Measurements from ENCODE around the gene SYT3.

The SYT3 gene

DNA sequence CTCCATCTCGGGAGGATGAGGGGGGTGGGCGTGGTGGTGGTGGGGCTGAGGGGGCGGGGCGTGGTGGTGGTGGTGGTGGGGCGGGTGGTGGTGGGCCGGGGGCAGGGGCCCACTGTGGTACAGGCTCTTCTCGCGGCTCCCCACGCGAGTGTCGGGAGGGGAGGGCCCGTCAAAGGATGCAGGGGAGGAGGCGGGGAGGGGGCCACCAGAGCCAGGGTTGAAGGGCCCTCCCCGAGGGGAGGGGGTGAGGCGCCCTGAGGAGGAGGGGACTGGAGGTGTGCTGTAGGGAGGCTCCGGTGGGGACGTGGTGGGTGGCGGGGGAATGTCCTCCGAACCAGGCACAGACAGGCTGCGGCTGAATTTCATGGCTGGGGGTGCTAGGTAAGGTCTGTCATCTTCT is 29.2 kb upstream of the SYT3 start:
- CTCF ChIA-PET: interaction anchor here (0.5 to 2.5 kb wide), 20 partner anchors 9 to 1455 kb away, joined by 3 to 18 read pairs (median 6); no protein-coding TSS in a partner anchor
- H3K4me3 ChIP-seq (ENCODE audit: low read depth, low read length): no peak overlapping the region
- POLR2A ChIA-PET: interaction anchor here (0.9 to 2.0 kb wide), 2 partner anchors 11 to 157 kb away, joined by 3 to 6 read pairs; no protein-coding TSS in a partner anchor
- TF ChIP-seq ZNF132 (tag by site-specific recombination; IDR thresholded peaks at IDR 0.05; ENCODE audit: borderline replicate concordance) (no peak), EGR2 (tag by site-specific recombination; IDR thresholded peaks at IDR 0.05; ENCODE audit: low read depth) (no peak), ZNF133 (tag by site-specific recombination; IDR thresholded peaks at IDR 0.05) (no peak), ZBTB20 (tag by site-specific recombination; IDR thresholded peaks at IDR 0.05) (no peak), ZNF791 (tag by site-specific recombination; IDR thresholded peaks at IDR 0.05) (no peak), ZNF350 (tag by site-specific recombination; IDR thresholded peaks at IDR 0.05) (no peak), KLF10 (tag by site-specific recombination; IDR thresholded peaks at IDR 0.05) (no peak), KLF8 (tag by site-specific recombination; IDR thresholded peaks at IDR 0.05) (no peak), GLIS1 (tag by site-specific recombination; IDR thresholded peaks at IDR 0.05) (no peak), ZNF530 (tag by site-specific recombination; IDR thresholded peaks at IDR 0.05; ENCODE audit: low read depth) (no peak), ZNF248 (tag by site-specific recombination; IDR thresholded peaks at IDR 0.05) (no peak), SP3 (tag by site-specific recombination; IDR thresholded peaks at IDR 0.05) (no peak), ZNF433 (tag by site-specific recombination; IDR thresholded peaks at IDR 0.05; ENCODE audit: low read depth) (no peak), TCF7L2 (IDR thresholded peaks at IDR 0.05; ENCODE audit: borderline replicate concordance, low read depth, low read length) (no peak)
- TF ChIP-seq, protein P1, sequence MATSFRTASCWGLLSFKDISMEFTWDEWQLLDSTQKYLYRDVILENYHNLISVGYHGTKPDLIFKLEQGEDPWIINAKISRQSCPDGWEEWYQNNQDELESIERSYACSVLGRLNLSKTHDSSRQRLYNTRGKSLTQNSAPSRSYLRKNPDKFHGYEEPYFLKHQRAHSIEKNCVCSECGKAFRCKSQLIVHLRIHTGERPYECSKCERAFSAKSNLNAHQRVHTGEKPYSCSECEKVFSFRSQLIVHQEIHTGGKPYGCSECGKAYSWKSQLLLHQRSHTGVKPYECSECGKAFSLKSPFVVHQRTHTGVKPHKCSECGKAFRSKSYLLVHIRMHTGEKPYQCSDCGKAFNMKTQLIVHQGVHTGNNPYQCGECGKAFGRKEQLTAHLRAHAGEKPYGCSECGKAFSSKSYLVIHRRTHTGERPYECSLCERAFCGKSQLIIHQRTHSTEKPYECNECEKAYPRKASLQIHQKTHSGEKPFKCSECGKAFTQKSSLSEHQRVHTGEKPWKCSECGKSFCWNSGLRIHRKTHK (tag by site-specific recombination; IDR thresholded peaks at IDR 0.05): no peak
- TF ChIP-seq, protein P2, sequence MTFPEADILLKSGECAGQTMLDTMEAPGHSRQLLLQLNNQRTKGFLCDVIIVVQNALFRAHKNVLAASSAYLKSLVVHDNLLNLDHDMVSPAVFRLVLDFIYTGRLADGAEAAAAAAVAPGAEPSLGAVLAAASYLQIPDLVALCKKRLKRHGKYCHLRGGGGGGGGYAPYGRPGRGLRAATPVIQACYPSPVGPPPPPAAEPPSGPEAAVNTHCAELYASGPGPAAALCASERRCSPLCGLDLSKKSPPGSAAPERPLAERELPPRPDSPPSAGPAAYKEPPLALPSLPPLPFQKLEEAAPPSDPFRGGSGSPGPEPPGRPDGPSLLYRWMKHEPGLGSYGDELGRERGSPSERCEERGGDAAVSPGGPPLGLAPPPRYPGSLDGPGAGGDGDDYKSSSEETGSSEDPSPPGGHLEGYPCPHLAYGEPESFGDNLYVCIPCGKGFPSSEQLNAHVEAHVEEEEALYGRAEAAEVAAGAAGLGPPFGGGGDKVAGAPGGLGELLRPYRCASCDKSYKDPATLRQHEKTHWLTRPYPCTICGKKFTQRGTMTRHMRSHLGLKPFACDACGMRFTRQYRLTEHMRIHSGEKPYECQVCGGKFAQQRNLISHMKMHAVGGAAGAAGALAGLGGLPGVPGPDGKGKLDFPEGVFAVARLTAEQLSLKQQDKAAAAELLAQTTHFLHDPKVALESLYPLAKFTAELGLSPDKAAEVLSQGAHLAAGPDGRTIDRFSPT (tag by site-specific recombination; IDR thresholded peaks at IDR 0.05): no peak
- TF ChIP-seq, protein P3, sequence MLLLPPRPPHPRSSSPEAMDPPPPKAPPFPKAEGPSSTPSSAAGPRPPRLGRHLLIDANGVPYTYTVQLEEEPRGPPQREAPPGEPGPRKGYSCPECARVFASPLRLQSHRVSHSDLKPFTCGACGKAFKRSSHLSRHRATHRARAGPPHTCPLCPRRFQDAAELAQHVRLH (tag by site-specific recombination; IDR thresholded peaks at IDR 0.05): no peak
- no peaks in the 10 kb centered on the region for H3K4me1 ChIP-seq (ENCODE audit: control insufficient read depth, insufficient read depth, low read length)
- no peaks in the 10 kb centered on the region for H3K36me3 ChIP-seq (ENCODE audit: control insufficient read depth in 2 of 2, insufficient read depth in 1 of 2, low read length in 2 of 2)
- no peaks in the 10 kb centered on the region for H3K9me3 ChIP-seq (ENCODE audit: control insufficient read depth, insufficient read depth, low read depth, low read length)
- H3K27ac ChIP-seq (ENCODE audit: extremely low read depth, low read depth, low read length): no peak overlapping the region

DNA sequence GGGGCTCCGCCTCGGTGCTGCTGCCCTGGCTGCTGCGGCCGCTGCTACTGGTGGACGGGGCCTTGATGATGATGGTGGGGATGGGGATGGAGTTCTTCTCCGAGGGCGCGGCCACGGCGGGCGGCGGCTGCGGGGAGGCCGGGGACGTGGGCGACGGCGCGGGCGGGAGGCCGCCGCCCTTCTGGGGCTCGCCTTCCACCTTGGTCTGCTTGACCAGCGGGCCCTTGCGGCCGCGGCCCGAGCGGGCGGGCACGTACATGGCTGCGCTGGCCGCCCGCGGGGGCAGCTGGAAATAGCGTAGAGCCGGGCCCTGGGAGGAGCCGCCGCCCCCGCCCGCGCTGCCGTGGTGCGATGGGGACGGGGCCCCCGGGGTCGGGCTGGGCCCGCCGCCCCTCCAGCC is 28.7 kb upstream of the SYT3 start:
- H3K27ac ChIP-seq (ENCODE audit: extremely low read depth, low read depth, low read length): no peak overlapping the region
- H3K9me3 ChIP-seq (ENCODE audit: control insufficient read depth, insufficient read depth, low read depth, low read length): no peaks in the 10 kb centered on the region
- TF ChIP-seq ZNF132 (tag by site-specific recombination; IDR thresholded peaks at IDR 0.05; ENCODE audit: borderline replicate concordance): no peak
- TF ChIP-seq, protein P4, sequence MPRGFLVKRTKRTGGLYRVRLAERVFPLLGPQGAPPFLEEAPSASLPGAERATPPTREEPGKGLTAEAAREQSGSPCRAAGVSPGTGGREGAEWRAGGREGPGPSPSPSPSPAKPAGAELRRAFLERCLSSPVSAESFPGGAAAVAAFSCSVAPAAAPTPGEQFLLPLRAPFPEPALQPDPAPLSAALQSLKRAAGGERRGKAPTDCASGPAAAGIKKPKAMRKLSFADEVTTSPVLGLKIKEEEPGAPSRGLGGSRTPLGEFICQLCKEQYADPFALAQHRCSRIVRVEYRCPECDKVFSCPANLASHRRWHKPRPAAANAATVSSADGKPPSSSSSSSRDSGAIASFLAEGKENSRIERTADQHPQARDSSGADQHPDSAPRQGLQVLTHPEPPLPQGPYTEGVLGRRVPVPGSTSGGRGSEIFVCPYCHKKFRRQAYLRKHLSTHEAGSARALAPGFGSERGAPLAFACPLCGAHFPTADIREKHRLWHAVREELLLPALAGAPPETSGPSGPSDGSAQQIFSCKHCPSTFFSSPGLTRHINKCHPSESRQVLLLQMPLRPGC (tag by site-specific recombination; IDR thresholded peaks at IDR 0.05): no peak
- TF ChIP-seq, protein P2 (tag by site-specific recombination; IDR thresholded peaks at IDR 0.05): no peak
- CTCF ChIA-PET: interaction anchor here (0.7 kb wide), 1 partner anchor 13 kb away, joined by 4 read pairs; no protein-coding TSS in a partner anchor
- POLR2A ChIA-PET: no interaction called here
- no peaks in the 10 kb centered on the region for H3K4me1 ChIP-seq (ENCODE audit: control insufficient read depth, insufficient read depth, low read length)
- H3K4me3 ChIP-seq (ENCODE audit: low read depth, low read length): no peak overlapping the region; the same call in 1 of the 2 replicates
- H3K36me3 ChIP-seq (ENCODE audit: control insufficient read depth in 2 of 2, insufficient read depth in 1 of 2, low read length in 2 of 2): no peaks in the 10 kb centered on the region

Data from HEK293 (cell line).